GM06990 (cell line): Measurements from ENCODE around the gene ZBTB7C.

ENCODE experiments used
- DNase-seq: peaks from one replicate; pipeline ENCODE4 v3.0.0-alpha.2; 2011; ENCODE audit not compliant: insufficient read length; ENCODE audit errors: extremely low read depth
- H3K27me3 ChIP-seq: replicated peaks from 2 replicates; pipeline ENCODE4 v1.6.0; 2011; ENCODE audit warnings: low read length; ENCODE audit not compliant: control insufficient read depth, insufficient read depth
- H3K36me3 ChIP-seq: 2 replicates; pipeline ENCODE4 v1.5.1; 2011; ENCODE audit warnings: low read length; ENCODE audit not compliant: control insufficient read depth, insufficient read depth
- H3K4me3 ChIP-seq: replicated peaks from 2 replicates; pipeline ENCODE4 v1.5.1; 2011; ENCODE audit warnings: low read depth, mild to moderate bottlenecking, control low read depth, low read length
- CTCF ChIP-seq: IDR thresholded peaks from 2 replicates; pipeline ENCODE4 v1.5.1; 2011; ENCODE audit warnings: low read length, control low read depth, mild to moderate bottlenecking, inconsistent platforms; ENCODE audit not compliant: insufficient read depth, poor library complexity, severe bottlenecking

The ZBTB7C gene

DNA sequence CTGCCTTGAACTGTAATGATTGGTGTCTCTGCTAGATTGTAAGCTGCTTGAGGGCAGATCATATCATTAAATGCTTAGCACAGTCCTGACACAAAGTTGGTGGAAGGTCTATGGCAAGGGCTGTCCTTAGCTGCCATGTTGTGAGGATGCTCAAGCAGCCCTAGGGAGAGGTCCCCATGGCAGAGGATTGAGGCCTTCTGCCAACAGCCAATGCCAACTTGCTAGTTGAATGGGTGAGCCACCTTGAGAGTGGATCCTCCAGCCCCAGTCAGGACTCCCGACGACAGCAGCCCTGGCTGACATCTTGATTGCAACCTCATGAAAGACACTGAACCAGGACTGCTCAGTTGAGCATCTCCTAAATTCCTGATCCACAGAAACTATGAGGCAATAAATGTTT, 363.4 kb downstream of the ZBTB7C start:
- Histone ChIP-seq H3K36me3 (no peaks in the 10 kb centered on the region), H3K4me3 (no peak overlapping the region), H3K27me3 (0 out of 2 replicates have a peak, but pooled peaks cover 1% of the 10 kb centered on the region)
- no peak for TF ChIP-seq CTCF
- DNase-seq: no peak

GRCh38 chr18:48044944-48045343, 364.2 kb downstream of the ZBTB7C start:
- no peak for DNase-seq
- 0 out of 2 replicates have a peak, but pooled peaks cover 1% of the 10 kb centered on the region for H3K27me3 ChIP-seq
- no peak for TF ChIP-seq CTCF

DNA sequence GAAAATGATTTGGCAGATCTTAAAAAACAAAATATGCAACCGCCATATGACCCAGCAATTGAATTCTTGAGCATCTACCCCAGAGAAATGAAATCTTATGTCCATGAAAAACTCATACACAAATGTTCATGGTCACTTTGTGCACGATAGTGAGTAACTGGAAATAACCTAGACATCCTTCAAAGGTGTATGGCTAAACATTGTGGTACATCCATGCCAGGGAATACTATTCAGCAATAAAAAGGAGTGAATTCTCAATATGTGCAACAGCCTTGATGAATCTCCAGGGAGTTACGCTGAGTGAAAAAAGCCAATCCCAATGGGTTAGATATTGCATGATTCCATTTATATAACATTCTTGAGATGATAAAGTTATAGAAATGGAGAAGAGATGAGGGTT, 366.0 kb downstream of the ZBTB7C start:
- no peak for TF ChIP-seq CTCF

More at GRCh38 chr18:48044944-48045343, 364.2 kb downstream of the ZBTB7C start:
- no peaks in the 10 kb centered on the region for H3K36me3 ChIP-seq
- H3K4me3 ChIP-seq: no peak overlapping the region

GRCh38 chr18:48042431-48042830, 366.8 kb downstream of the ZBTB7C start:
- H3K36me3 ChIP-seq: no peaks in the 10 kb centered on the region
- no peak for DNase-seq
- TF ChIP-seq CTCF: no peak
- H3K4me3 ChIP-seq: no peak overlapping the region
- no peaks in the 10 kb centered on the region for H3K27me3 ChIP-seq

More for the DNA sequence above, 366.0 kb downstream of the ZBTB7C start:
- Histone ChIP-seq H3K36me3 (no peaks in the 10 kb centered on the region), H3K27me3 (no peaks in the 10 kb centered on the region), H3K4me3 (no peak overlapping the region)
- no peak for DNase-seq

- Histone ChIP-seq H3K27me3 (no peaks in the 10 kb centered on the region; the same call in 1 of the 2 replicates), H3K36me3 (no peaks in the 10 kb centered on the region), H3K4me3 (no peak overlapping the region)
- no peak for TF ChIP-seq CTCF
- no peak for DNase-seq
Measured at GRCh38 chr18:48040457-48041110, 368.6 kb downstream of the ZBTB7C start.
